PFSK-1 (cell line): ENCODE data around the gene ELF4.

Experiments
- FOXP2 ChIP-seq: optimal IDR thresholded peaks from 2 replicates; pipeline ENCODE3; 2011; ENCODE audit warnings: borderline replicate concordance, control low read depth, inconsistent platforms; ENCODE audit not compliant: insufficient read depth; ENCODE audit errors: extremely low read length, extremely low read depth
- POLR2AphosphoS5 ChIP-seq: IDR thresholded peaks from 2 replicates; pipeline ENCODE4 v1.6.1; 2012; ENCODE audit warnings: low read depth, mild to moderate bottlenecking, control low read depth, low read length, moderate library complexity
- SIN3A ChIP-seq: IDR thresholded peaks from 2 replicates; pipeline ENCODE4 v1.6.1; 2012; ENCODE audit warnings: mild to moderate bottlenecking, low read length, moderate library complexity, borderline replicate concordance; ENCODE audit not compliant: insufficient read depth
- TAF1 ChIP-seq: IDR thresholded peaks from 2 replicates; pipeline ENCODE4 v1.6.1; 2012; ENCODE audit warnings: low read length, control low read depth, borderline replicate concordance; ENCODE audit not compliant: insufficient read depth
- TF ChIP-seq, protein P1 (sequence below), 2 experiments: IDR thresholded peaks; 2 replicates each; pipeline versions ENCODE4 v1.6.1 to v1.8.0; 2011 to 2012; ENCODE audit warnings: low read depth in 2 of 2, low read length in 2 of 2, control low read depth in 1 of 2, inconsistent platforms in 1 of 2, mild to moderate bottlenecking in 1 of 2, moderate library complexity in 1 of 2; ENCODE audit not compliant: insufficient read depth in 1 of 2

The ELF4 gene

DNA sequence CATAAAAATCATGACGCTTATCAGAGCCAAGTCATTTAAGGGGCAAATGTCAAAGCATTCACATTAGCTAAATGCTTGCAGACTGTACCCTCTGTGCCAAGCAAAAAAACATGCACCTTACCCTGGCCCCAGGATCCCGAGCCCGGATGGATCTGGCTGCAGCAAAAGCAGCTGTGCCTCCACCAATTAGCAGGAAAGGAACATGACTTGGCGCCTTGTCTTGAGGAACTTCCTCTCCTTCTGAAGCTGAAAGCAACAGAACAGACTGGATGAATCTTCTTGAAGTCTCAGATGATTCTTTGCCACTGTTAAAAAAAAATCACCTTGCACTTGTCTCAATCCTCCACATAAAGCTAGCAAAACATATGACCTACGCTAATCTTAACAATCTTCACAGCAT, 37.3 kb upstream of the ELF4 start:
- no peak for TF ChIP-seq TAF1
- no peak for TF ChIP-seq POLR2AphosphoS5
- TF ChIP-seq, protein P1, sequence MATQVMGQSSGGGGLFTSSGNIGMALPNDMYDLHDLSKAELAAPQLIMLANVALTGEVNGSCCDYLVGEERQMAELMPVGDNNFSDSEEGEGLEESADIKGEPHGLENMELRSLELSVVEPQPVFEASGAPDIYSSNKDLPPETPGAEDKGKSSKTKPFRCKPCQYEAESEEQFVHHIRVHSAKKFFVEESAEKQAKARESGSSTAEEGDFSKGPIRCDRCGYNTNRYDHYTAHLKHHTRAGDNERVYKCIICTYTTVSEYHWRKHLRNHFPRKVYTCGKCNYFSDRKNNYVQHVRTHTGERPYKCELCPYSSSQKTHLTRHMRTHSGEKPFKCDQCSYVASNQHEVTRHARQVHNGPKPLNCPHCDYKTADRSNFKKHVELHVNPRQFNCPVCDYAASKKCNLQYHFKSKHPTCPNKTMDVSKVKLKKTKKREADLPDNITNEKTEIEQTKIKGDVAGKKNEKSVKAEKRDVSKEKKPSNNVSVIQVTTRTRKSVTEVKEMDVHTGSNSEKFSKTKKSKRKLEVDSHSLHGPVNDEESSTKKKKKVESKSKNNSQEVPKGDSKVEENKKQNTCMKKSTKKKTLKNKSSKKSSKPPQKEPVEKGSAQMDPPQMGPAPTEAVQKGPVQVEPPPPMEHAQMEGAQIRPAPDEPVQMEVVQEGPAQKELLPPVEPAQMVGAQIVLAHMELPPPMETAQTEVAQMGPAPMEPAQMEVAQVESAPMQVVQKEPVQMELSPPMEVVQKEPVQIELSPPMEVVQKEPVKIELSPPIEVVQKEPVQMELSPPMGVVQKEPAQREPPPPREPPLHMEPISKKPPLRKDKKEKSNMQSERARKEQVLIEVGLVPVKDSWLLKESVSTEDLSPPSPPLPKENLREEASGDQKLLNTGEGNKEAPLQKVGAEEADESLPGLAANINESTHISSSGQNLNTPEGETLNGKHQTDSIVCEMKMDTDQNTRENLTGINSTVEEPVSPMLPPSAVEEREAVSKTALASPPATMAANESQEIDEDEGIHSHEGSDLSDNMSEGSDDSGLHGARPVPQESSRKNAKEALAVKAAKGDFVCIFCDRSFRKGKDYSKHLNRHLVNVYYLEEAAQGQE (IDR thresholded peaks at IDR 0.05; ENCODE audit: insufficient read depth in 1 of 2, low read depth in 2 of 2, low read length in 2 of 2) = no peak
- no peak for TF ChIP-seq SIN3A
- no peak for TF ChIP-seq FOXP2

DNA sequence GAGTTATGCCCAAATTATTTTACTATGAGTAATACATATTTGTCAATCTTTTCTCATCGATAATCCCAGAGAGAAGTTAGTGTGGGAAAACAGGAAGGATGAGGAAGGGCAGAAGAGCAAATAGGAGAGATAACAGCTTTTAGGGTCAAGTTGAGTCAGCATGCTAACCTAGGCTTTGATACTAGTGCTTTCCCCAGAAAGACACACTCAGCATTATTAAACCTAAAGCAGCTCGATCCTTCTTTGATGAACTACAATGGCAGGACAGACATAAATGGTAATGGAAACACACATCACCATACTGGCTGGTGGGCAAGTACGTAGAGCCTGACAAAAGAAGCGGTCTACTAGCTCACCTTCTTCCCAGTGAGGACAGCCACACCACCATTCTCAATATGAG, 34.8 kb upstream of the ELF4 start:
- TF ChIP-seq POLR2AphosphoS5 (no peak), FOXP2 (no peak), SIN3A (no peak), TAF1 (no peak)
- TF ChIP-seq, protein P1 (IDR thresholded peaks at IDR 0.05; ENCODE audit: insufficient read depth in 1 of 2, low read depth in 2 of 2, low read length in 2 of 2) = no peak

DNA sequence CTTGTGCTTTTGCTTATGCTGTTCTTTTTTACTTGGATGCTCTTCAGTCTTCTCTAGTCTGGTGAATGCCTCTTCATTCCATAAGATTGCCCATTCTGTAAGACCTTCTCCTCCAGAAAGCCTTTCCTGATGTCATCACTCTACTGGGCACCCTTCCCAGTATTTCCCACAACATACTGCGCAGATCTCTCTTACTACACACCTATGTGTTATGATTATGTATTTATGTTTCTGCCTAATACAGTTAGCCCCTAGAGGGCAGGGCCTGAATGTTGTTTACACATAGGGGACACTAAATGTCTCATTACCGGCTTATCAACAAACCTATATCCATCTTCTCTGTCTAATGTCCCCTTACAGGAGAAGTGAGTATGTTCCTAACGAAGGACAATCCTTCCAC, 34.2 kb upstream of the ELF4 start:
- no peak for TF ChIP-seq POLR2AphosphoS5
- TF ChIP-seq, protein P1 (IDR thresholded peaks at IDR 0.05; ENCODE audit: insufficient read depth in 1 of 2, low read depth in 2 of 2, low read length in 2 of 2) = no peak
- no peak for TF ChIP-seq TAF1
- no peak for TF ChIP-seq FOXP2
- no peak for TF ChIP-seq SIN3A

DNA sequence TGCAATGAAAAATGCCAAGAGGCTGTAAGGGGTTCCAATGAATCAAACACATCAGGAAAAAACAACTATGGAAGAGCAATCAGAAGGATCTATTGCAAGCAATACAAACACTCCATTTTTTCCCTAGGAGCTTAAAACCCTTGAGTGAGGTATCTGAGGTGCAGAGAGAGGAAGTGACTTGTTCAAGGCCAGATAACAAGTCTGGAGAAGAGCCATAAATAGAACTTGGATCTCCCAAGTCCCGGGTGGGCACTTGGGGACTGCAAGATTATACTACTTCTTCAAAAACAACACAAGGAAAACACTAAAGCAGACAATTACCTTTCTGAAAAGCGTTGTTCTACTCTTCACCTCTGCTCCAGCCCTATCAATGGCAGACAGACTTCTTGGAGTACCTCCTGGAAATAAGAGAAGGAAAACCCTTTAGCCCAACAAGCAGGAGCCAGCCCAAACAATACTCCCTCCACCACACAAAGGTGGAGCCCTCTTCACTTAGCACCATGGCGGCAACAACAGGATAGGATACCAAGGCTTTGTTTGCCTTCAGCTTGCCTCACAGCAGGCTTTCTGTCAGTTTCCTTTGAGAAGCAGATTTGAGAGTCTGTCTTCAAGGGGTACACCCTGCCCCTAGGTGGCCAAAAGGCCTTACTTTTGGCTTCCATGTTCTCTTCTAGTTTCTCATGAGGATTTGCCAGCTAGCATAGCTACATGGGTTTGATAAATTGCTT, 29.3 kb upstream of the ELF4 start:
- TF ChIP-seq POLR2AphosphoS5 = no peak
- TF ChIP-seq FOXP2 = no peak
- TF ChIP-seq, protein P1 (IDR thresholded peaks at IDR 0.05; ENCODE audit: insufficient read depth in 1 of 2, low read depth in 2 of 2, low read length in 2 of 2) = no peak
- TF ChIP-seq TAF1 = no peak
- TF ChIP-seq SIN3A = no peak

DNA sequence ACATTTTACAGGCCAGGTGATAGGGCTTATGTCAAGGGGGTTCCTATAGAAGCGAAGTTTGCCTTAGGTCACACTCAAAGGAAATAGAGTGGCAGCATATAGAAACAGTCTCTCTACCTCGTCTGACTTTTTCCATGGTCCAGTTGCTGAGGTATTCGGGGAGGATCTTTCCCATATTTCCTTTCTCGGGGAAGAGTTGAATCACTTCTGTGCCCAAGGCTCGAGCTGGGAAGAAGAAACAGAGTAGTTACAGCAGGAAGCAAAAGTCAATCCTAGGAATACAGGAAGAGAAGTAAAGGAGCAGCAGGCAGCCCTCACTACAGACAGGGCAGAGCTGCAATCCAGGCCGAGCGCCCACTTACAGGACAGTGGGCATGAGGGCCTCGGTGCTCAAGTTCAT, 26.7 kb upstream of the ELF4 start:
- TF ChIP-seq, protein P1 (IDR thresholded peaks at IDR 0.05; ENCODE audit: insufficient read depth in 1 of 2, low read depth in 2 of 2, low read length in 2 of 2) = no peak
- TF ChIP-seq POLR2AphosphoS5 (no peak), SIN3A (no peak), TAF1 (no peak), FOXP2 (no peak)
